Measurements from ENCODE around the gene LINC00237.

LINC00237 gene

GRCh38 chr20:21046413-21047070 lies 59.6 kb downstream of the LINC00237 start:
- no peak for DNase-seq

Data from stimulated activated naive CD4-positive, alpha-beta T cell (primary cell).